Measurements from ENCODE around the gene SEMA4D.

SEMA4D gene

GRCh38 chr9:89505048-89505447 lies 7.1 kb upstream of the SEMA4D start:
- H3K4me3 ChIP-seq (ENCODE audit: control insufficient read depth, low read depth, low read length) = no peak overlapping the region
- no peak for DNase-seq (ENCODE audit: low read depth)
- TF ChIP-seq CTCF (conservative IDR thresholded peaks at IDR 0.05; ENCODE audit: control insufficient read depth, insufficient read depth, low read depth, low read length) = no peak

- no peak overlapping the region for H3K4me3 ChIP-seq (ENCODE audit: control insufficient read depth, low read depth, low read length)
- TF ChIP-seq CTCF (conservative IDR thresholded peaks at IDR 0.05; ENCODE audit: control insufficient read depth, insufficient read depth, low read depth, low read length) = no peak
- DNase-seq (ENCODE audit: low read depth) = no peak
Observed at GRCh38 chr9:89502671-89503070, 4.8 kb upstream of the SEMA4D start.

- DNase-seq (ENCODE audit: low read depth) = no peak
- no peak for TF ChIP-seq CTCF (conservative IDR thresholded peaks at IDR 0.05; ENCODE audit: control insufficient read depth, insufficient read depth, low read depth, low read length)
- H3K4me3 ChIP-seq (ENCODE audit: control insufficient read depth, low read depth, low read length) = no peak overlapping the region
Observed at GRCh38 chr9:89502038-89502601, 4.2 kb upstream of the SEMA4D start.

GRCh38 chr9:89501311-89501898 lies 3.5 kb upstream of the SEMA4D start:
- TF ChIP-seq CTCF (conservative IDR thresholded peaks at IDR 0.05; ENCODE audit: control insufficient read depth, insufficient read depth, low read depth, low read length) = no peak
- H3K4me3 ChIP-seq (ENCODE audit: control insufficient read depth, low read depth, low read length) = no peak overlapping the region
- DNase-seq (ENCODE audit: low read depth) = no peak

- no peak for DNase-seq (ENCODE audit: low read depth)
- TF ChIP-seq CTCF (conservative IDR thresholded peaks at IDR 0.05; ENCODE audit: control insufficient read depth, insufficient read depth, low read depth, low read length) = no peak
- H3K4me3 ChIP-seq (ENCODE audit: control insufficient read depth, low read depth, low read length) = no peak overlapping the region
Observed at GRCh38 chr9:89500008-89500407, 2.1 kb upstream of the SEMA4D start.

GRCh38 chr9:89498852-89499480 lies 1.1 kb upstream of the SEMA4D start:
- TF ChIP-seq CTCF (conservative IDR thresholded peaks at IDR 0.05; ENCODE audit: control insufficient read depth, insufficient read depth, low read depth, low read length) = no peak
- no peak overlapping the region for H3K4me3 ChIP-seq (ENCODE audit: control insufficient read depth, low read depth, low read length)
- DNase-seq (ENCODE audit: low read depth) = no peak

Data from fibroblast of mammary gland (primary cell).